Activated CD8-positive, alpha-beta T cell treated with anti-CD3 and anti-CD28 coated beads for 36 hours (primary cell): ENCODE measurements around the gene CORO2A. TPM values are rescaled to one million over a fixed set of nuclear protein-coding genes. Genes with fewer than 3 reads are reported as not detected.

ENCODE experiments used
- ATAC-seq: fragments of 200-7000 bp; cut with Tn5 transposase; one replicate; pipeline ENCODE4 v1.10.0; 2021; ENCODE audit warnings: mild to moderate bottlenecking, moderate library complexity
- CTCF ChIA-PET: fragments of 350-600 bp; sonication (Branson Sonifier 250); formaldehyde crosslinking; loops from one replicate; lab custom pipeline; 2021; ENCODE audit warnings: antibody characterized with exemption; lab: Charles Lee
- POLR2A ChIA-PET: fragments of 350-600 bp; sonication (Branson Sonifier 250); formaldehyde crosslinking; loops from one replicate; lab custom pipeline; 2021; ENCODE audit warnings: antibody characterized with exemption; lab: Charles Lee
- DNase-seq: peaks from one replicate; pipeline ENCODE4 v3.0.0-alpha.2; 2020
- H3K27ac Mint-ChIP-seq: one replicate; pipeline ENCODE4 v1.8.0; 2021; ENCODE audit warnings: mild to moderate bottlenecking, mixed read lengths
- H3K27me3 Mint-ChIP-seq: one replicate; pipeline ENCODE4 v1.8.0; 2021; ENCODE audit warnings: mixed read lengths
- H3K36me3 Mint-ChIP-seq: one replicate; pipeline ENCODE4 v1.8.0; 2021; ENCODE audit warnings: low read depth, mixed read lengths
- H3K4me1 Mint-ChIP-seq: one replicate; pipeline ENCODE4 v1.8.0; 2021; ENCODE audit warnings: low read depth, mixed read lengths
- H3K4me3 Mint-ChIP-seq: one replicate; pipeline ENCODE4 v1.8.0; 2021; ENCODE audit warnings: mild to moderate bottlenecking, moderate library complexity, mixed read lengths
- H3K9me3 Mint-ChIP-seq: one replicate; pipeline ENCODE4 v1.8.0; 2021; ENCODE audit warnings: mixed read lengths
- CTCF ChIP-seq: fragments of 200-600 bp; IDR thresholded peaks from one replicate; pipeline ENCODE4 v1.8.0; 2022; ENCODE audit warnings: antibody characterized with exemption, mild to moderate bottlenecking
- intact Hi-C: fragments of 100-400 bp; cut with micrococcal nuclease; formaldehyde crosslinking; loops from one replicate; pipeline ENCODE4 v1.10.0; 2022
- total RNA-seq, 2 experiments: library from RNA; stranded (reverse); gene quantifications; one replicate each; pipeline ENCODE4 v1.2.3, GENCODE V29; 2021

CORO2A gene
- total RNA-seq, result 10 to 100 TPM; 12.2 to 13.4 TPM

- CTCF ChIA-PET, result interaction anchor here (1.0 to 4.1 kb wide), 12 partner anchors 11 to 118 kb away, joined by 3 to 31 read pairs (median 6); partner anchors contain the start of genes TBC1D2 and TRIM14
- Mint-ChIP-seq H3K4me3 (peak within 1 kb of the TSS; percentile 81), H3K27ac (peak within 1 kb of the TSS; percentile 49), H3K36me3 (no peaks in the 10 kb centered on the region), H3K9me3 (no peaks in the 10 kb centered on the region), H3K4me1 (peaks cover 32% of the 10 kb centered on the region), H3K27me3 (no peaks in the 10 kb centered on the region)
- ATAC-seq (peak; percentile 80), DNase-seq (peak; percentile 81)
- intact Hi-C loops, result loop anchor here (5.0 to 10.0 kb wide), 2 partner anchors 75 to 118 kb away; partner anchors contain the start of gene TRIM14
- POLR2A ChIA-PET, result interaction anchor here (0.7 to 3.9 kb wide), 10 partner anchors 13 to 556 kb away, joined by 3 to 25 read pairs (median 3); partner anchors contain the start of genes TBC1D2 and TRIM14
- peak; percentile 25 for TF ChIP-seq CTCF
Observed at GRCh38 chr9:98192503-98193335, at the start of gene CORO2A. Gene CORO2A (minus strand): TSS chr9:98192637. CDS start chr9:98157660, 34,977 bp downstream.

GRCh38 chr9:98241357-98242300 is 49.2 kb upstream of the CORO2A start:
- no peak overlapping the region for H3K27ac Mint-ChIP-seq
- ChIA-PET POLR2A (interaction anchor here (1.2 kb wide), 1 partner anchor 14 kb away, joined by 3 read pairs; the partner anchor contains the start of gene TBC1D2), CTCF (interaction anchor here (0.9 to 1.9 kb wide), 4 partner anchors 13 to 167 kb away, joined by 4 to 7 read pairs (median 5); partner anchors contain the start of gene TBC1D2)
- H3K36me3 Mint-ChIP-seq, result no peaks in the 10 kb centered on the region
- H3K4me3 Mint-ChIP-seq, result no peak overlapping the region
- intact Hi-C loops, result no loop called here
- H3K27me3 Mint-ChIP-seq, result no peaks in the 10 kb centered on the region
- no peaks in the 10 kb centered on the region for H3K9me3 Mint-ChIP-seq
- DNase-seq (no peak), ATAC-seq (no peak)
- no peaks in the 10 kb centered on the region for H3K4me1 Mint-ChIP-seq
- TF ChIP-seq CTCF, result no peak

GRCh38 chr9:98240475-98240874 is 48.0 kb upstream of the CORO2A start:
- H3K9me3 Mint-ChIP-seq, result no peaks in the 10 kb centered on the region
- intact Hi-C loops, result no loop called here
- H3K27ac Mint-ChIP-seq, result no peak overlapping the region
- no peak for DNase-seq
- ChIA-PET CTCF (no interaction called here), POLR2A (interaction anchor here (1.2 kb wide), 1 partner anchor 15 kb away, joined by 3 read pairs; the partner anchor contains the start of gene TBC1D2)
- no peaks in the 10 kb centered on the region for H3K4me1 Mint-ChIP-seq
- H3K27me3 Mint-ChIP-seq, result no peaks in the 10 kb centered on the region
- no peak overlapping the region for H3K4me3 Mint-ChIP-seq
- no peak for TF ChIP-seq CTCF
- H3K36me3 Mint-ChIP-seq, result no peaks in the 10 kb centered on the region
- ATAC-seq, result no peak

GRCh38 chr9:98236901-98237487 is 44.6 kb upstream of the CORO2A start:
- Mint-ChIP-seq H3K9me3 (no peaks in the 10 kb centered on the region), H3K27ac (no peak overlapping the region), H3K27me3 (no peaks in the 10 kb centered on the region), H3K4me1 (no peaks in the 10 kb centered on the region), H3K36me3 (no peaks in the 10 kb centered on the region), H3K4me3 (no peak overlapping the region)
- ChIA-PET CTCF (no interaction called here), POLR2A (no interaction called here)
- intact Hi-C loops, result no loop called here
- ATAC-seq (no peak), DNase-seq (no peak)
- TF ChIP-seq CTCF, result no peak
